HPDE6-E6E7 (cell line): ENCODE data around the gene BRPF3.
A peak's percentile ranks its signal among the peaks of the same experiment; 100 is the strongest.

Source experiments
- DNase-seq: peaks from one replicate; pipeline ENCODE4 v3.0.0; 2011; ENCODE audit warnings: missing footprints; ENCODE audit errors: extremely low spot score

Gene BRPF3

DNA sequence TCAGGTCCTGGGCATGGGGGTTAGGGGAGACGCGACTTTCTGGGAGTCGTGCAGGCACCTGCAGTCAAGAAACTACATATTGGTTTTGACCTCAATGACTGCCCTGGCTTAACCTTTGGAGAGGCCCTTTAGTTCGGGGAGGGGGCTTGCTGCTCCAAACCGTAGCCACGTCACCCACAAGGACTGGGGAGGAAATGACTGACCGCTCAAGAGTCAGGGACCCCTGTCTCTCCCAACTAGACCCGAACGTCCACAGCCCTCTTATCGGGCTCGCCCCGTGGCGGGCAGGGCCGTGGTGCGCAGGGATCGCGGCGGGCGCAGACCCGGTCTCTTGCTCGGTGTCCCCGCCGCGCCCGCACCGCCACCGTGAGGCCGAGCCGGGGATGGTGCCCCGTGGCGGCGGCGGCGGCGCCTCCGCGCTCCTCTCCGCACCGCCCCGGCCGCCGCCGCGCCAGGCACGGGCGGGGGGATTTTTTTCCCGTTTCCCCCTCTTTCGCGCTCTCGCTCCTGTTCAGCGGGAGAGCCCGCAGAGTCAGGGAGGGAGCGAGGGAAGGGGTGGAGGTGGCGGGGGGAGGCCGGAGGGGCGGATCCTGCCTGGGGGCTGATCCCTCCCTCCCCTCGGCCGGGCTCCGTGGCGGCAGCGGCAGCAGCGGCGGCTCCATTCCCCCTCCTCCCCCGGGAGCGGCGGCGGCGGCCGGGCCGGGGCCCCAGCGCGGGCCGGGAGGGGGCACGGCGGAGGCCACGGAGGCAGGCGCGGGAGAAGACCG, at the start of gene BRPF3:
BRPF3 (plus strand) TSS at position 632 of the 767 bp plus-strand sequence. CDS start 3,579 bp downstream, outside the sequence.
- DNase-seq, result peak; percentile 68

DNA sequence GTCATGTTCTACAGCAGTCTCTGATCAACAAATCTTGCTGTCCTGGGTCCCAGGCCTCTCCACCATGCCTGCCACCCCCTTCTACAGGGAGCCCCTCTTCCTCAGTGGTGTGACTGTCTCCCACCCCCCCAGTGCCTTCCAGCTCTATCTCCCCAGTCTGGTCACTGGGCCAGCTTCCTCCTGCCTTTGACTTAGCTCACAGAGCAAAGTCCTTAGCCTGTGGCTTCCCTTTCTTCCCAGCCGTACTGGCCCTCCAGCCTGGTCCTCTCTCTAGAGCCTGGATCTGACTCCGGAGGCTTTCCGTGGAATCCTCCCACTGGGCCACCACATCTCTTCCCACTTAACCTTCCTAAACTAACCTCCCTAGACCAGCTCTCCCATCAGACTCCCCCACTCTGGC, 49.2 kb upstream of the BRPF3 start:
- DNase-seq, result no peak

DNA sequence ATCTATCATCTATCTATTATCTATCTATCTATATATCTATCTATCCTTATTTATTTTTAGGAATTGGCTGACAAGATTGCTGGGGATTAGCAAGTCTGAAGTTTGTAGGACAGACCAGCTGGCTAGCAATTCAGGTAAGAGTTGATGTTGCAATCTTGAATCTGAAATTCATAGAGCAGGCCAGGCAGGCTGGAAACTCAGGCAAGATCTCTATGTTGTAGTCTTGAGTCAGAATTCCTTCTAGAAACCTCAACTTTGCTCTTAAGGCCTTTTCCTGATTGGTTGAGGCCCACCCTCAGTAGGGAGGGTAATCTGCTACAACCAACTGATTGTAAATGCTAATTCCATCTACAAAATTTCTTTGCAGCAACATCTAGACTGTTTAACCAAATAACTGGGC, 47.1 kb upstream of the BRPF3 start:
- no peak for DNase-seq

DNA sequence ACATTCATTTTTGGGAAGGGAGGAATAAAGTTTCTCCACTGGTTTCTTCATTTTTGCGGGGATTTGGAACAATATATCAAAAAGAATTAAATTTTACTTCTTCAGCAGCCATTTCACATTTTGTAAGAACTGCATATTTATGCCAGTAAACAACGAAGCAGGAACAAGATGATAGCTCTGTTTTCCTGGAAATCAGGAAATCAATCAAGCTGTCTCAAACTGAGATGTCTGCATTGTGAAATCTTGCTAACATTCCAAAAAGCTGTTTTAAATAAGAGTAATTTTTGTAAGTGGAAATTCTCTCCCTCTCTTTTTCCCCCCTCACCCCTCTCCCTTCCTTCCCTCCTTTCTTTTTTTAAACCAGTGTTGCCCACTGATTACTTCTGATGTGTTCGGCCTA, 46.3 kb upstream of the BRPF3 start:
- DNase-seq, result no peak

DNA sequence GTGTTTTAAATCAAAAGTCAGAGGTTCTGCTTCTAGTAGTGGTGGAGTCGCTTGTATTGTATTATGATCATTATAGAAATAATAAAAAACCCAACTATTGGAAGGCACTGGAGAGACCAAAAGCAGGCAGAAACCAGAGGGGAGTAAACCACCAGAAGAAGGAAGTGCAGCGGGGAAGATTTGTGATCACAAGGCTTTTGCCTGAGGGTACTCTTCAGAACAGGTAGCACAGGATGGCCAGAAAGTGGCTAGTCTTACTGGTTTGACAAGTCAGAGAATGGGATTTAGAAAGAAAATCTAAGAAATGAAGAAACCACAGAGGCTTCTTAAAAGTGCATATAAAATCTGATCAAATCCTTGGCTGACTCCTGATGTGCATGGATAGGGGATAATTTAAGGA, 42.3 kb upstream of the BRPF3 start:
- DNase-seq, result peak; percentile 46

DNA sequence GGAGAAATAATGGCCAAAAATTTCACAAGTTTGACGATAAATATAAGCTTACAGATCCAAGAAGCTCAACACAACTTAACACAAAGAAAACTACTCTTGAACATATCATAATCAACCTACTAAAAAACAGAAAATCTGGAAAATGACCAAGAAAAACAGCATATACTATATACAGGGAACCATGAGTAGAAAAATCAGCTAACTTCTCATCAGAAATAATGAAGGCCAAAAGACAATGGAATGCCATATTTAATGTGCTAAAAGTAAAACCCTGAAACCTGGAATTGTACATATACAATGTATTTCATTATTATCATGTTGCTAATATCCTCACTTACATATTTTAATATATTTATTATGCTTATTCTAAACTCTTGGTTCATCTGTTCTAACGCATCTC, 40.9 kb upstream of the BRPF3 start:
- no peak for DNase-seq

DNA sequence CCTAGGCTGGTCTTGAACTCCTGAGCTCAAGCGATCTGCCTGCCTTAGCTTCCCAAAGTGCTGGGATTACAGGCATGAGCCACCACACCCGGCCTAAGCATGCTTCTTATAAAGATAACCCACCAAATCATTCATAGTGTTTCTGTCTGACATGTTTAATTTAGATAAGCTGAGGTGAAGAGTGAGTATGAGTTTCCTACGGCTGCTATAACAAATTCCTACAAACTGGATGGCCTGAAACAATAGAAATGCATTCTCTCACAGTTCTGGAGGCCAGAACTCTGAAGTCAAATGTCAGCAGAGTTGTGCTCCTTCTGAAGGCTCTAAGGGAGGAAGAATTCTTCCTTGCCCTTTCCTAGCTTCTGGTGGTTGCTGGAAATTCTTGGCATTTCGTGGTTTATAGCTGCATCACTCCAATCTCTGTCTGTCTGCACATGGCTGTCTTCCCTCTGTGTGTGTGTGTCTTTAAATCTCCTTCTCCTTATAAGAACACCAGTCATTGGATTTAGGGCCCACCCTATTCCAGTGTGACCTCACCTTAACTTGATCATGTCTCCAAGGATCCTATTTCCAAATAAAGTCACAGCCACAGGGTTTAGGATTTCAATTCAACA, 36.3 kb upstream of the BRPF3 start:
- DNase-seq, result no peak

DNA sequence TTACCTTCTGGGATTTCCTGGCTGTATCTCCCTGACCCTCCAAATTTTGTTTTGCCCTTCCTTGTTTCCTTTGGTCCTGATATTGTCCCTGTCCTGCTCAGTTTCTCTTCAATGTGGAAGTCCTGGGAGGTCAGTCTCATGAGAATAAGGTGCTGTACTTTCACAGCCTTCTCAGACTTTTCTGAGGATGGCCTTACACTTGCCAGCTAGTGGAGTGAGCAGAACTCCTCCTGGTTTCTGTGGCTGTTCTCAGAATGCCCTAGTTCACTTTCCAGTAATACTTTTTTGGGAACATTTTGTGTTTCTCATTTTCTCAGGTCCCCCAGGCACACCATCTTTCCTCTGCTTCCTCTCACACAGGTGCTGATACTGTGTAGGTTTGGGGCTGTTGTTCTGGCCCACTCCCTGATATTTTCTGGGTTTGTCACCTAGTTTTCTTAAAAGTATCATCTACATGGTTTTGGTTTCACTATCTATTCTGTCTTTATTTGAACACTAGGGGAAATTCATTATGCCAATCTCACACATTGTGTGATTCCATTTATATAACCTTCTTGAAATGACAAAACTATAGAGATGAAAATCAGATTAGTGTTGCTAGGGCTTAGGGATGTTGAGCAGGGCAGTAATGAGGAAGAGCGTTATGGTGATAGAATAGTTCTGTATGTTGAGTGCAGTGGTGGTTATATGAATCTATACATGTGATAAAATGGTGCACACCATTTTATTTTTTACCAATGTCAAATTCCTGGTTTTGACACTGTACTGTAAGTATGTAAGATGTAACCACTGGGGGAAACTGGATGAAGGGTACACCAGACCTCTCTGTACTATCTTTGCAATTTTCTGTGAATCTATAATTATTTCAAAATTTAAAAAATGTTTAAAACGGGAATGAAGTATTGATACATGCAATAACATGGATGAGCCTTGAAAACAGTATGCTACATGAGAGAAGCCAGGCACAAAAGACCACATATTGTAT, 27.2 kb upstream of the BRPF3 start:
- DNase-seq, result no peak

DNA sequence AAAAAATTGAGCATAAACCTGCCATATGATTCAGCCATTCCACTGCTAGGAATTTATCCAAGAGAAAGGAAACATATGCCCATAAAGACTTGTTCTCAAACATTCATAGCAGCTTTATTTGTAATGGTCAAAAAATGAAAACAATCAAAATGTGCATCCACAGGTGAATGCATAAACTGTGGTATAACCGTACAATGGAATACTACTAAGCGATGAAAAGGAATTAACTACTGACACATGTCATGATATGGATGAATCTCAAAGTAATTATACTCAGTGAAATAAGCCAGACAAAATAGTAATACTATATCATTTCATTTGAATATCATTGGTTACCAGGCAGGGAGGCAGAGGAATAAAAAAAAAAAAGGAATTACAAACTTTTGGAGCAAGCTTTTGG, 25.8 kb upstream of the BRPF3 start:
- DNase-seq, result no peak

DNA sequence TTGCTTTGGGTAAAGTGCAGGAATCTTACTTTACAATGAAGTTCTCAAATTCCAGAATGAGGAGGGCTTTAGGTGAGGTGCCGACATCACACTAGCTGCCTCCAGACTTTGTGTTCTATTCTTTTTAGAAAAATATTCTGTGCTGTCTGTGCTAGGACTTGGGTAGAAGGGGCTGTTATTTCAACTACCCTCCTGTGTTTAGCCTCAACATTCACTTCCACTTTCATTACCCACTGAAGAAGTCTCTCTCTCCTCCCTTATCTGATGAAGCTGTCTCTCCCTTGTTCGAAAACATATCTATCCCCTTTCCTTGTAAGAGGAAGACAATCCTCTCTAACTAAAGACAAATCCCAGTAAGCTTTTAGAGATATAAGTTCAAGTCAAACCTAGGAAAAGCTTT, 25.0 kb upstream of the BRPF3 start:
- DNase-seq, result no peak

DNA sequence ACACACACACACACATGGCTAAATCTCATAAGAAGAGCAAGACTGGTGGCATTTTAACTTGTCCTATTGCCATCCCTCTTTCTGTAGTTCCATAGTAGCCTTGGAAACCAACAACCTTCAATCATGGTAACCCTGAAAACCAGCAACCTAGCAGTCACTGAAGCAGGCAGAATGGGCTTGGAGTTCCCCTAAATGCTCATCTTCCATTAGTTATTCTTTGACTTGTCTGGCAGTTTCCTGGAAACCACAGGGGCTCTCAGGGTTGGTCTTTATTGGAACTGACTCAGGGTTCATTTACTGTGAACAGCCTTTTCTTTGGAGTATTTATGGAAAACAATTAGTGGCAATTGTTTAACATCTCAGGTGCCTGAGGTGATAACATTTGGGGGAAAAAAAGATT, 19.4 kb upstream of the BRPF3 start:
- no peak for DNase-seq

DNA sequence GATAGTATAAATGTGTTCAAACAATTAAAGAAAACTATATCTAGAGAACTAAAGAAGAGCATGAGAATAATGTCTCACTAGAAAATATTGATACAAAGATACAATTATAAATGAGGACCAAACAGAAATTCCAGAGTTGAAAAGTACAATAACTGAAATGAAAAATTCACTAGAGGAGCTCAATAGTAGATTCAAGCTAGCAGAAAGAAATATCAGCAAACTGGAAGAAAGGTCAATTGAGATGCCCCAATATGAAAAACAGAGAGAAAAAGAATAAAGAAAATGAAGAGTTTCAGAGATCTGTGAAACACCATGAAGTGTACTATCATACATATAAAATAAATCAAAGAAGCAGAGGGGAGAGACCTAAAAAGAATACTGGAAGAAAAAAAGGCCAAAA, 18.0 kb upstream of the BRPF3 start:
- no peak for DNase-seq

DNA sequence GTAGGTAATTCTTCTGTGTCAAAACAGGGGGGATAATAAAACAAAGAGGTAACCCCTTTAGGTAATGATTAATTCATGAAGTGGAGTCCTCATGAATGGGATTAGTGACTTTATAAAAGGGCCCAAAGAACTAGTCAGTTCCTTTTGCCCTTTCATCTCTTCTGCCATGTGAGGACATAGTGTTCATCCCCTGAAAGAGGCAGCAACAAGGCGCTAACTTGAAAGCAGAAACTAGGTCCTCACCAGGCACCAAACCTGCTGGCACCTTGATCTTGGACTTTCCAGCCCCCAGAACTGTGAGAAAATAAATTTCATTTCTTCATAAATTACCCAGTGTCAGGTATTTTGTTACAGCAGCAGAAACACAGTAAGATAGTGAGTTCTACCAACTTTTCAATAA, 16.4 kb upstream of the BRPF3 start:
- DNase-seq, result no peak

DNA sequence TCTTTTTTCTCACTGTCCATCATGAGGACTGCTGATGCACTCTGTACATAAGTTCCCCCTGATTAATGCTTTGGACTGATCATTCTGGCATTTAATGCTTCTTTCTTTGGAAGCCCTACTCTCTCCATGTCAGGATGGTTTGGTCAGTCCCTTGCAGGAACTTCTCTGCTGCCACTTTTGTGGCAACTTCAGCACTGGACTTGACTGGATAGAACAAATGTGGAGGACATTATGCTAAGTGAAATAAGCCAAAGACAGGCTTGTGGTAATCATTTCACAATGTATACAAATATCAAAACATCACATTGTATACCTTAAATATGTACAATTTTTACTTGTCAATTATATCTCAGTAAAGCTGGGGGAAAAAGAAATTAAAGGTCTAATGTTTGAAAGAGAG, 12.2 kb upstream of the BRPF3 start:
- no peak for DNase-seq

DNA sequence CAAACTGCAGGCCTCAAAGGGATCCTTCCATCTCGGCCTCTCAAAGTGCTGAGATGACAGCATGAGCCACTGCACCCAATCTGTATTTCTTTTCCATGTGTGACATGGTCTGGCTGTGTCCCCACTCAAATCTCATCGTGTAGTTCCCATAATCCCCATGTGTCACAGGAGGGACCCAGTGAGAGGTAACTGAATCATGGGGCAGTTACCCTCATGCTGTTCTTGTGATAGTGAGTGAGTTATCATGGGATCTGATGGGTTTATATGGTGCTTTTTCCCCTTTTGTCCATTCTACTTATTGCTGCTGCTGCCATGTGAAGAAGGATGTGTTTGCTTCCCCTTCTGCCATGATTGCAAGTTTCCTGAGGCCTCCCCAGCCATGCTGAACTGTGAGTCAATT, 10.3 kb upstream of the BRPF3 start:
- no peak for DNase-seq

DNA sequence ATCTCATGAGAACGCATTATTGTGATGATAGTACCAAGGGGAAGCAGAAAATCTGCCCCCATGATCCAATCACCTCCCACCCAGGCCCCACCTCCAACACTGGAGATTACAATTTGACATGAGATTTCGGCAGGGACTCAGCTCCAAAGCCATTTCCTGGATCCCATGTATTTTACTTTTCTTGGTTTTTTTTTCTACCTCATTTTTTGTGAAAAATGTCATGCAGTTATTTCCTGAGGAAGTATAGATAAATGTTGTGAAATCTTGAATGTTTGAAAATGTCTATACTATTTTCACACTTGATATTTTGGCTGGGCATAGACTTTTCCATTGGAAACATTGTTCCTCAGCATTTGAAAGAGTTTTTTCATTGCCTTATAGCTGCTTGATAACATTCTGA, 9.1 kb upstream of the BRPF3 start:
- no peak for DNase-seq

DNA sequence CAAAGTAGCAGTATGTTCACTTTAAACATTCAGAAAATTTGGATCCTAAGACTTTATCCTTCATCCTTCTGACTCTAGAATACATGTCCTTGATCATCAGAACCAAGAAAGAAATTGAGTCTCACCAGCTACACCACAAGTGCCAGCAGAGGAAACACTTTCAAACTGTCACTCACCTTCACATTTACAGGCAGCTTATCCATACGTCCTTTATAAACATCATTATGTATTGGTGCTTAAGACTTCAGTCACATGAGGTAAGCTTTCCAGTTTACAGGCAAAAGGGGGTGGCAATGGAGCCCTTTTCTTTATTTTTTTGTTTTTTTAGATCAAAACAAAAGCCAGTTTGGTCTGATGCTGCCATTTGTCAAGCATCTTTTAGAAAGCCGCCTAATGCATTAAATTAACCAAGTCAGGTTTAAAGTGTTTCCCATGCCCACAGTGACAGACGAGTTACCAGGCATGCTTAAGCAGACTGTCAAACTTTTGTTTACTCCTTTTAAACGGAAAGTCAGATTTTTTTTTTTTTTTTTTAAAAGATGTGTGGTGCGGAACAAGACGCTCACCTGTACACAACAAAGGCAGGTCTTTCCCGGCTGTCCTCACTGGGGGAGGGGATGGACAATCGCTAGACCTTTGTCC, 952 bp upstream of the BRPF3 start:
- DNase-seq, result no peak

DNA sequence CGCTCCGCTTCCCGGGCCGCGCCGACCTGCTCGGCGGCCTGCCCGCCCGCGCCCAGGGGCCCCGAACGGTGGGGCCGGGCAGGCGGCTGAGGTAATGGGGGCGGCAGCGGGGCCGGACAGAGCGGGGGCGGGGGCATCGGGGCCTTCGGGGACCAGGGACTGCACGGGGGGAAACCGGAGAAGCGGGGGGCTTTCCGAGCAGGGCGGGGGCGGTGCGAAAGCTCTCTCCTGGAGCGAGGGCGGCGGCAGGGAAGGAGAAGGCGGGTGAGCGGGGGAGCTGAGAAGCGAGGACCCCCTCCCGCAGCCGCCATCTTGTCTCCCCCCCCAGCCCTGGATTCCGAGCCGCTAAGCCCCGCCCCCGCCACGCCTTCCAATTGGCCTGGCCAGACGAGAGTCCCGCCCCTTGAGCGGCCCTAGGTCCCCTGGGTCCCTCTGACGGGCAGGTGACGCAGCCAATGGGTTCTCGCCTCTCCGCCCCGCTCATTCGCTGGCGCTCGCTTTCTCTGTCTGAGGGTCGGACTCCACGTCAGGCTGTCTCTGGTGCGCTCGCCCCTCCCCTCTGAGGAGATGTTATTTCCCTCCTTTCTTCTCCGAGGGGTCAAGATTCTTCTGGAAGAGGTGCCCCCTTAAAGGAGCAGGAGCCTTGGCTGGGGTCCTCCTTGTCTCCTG, 470 bp downstream of the BRPF3 start:
- DNase-seq, result peak; percentile 100

DNA sequence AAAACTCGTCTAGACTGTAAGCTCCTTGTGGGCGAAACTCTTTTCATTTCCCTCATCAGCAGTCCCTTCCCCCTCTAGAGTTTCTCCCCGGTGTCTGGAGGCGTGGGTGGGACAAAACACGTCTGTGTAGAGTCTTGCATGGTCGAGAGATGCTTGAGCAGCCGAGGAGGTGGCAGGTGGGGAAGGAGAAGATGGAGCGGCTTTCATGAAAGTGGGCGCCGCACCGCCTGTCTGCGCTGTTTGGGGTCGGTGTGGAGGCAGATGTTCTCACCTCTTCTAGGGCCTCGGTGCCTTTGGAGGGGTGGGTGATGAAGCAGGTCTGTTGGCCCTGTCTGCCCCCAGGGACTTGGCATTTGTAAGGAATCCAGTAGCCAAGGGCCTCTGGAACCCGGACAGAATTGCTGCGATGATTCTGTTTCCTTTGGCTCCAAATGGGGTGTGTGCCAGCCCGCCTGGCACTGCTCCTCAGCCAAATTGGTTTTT, 1.2 kb downstream of the BRPF3 start:
- no peak for DNase-seq

DNA sequence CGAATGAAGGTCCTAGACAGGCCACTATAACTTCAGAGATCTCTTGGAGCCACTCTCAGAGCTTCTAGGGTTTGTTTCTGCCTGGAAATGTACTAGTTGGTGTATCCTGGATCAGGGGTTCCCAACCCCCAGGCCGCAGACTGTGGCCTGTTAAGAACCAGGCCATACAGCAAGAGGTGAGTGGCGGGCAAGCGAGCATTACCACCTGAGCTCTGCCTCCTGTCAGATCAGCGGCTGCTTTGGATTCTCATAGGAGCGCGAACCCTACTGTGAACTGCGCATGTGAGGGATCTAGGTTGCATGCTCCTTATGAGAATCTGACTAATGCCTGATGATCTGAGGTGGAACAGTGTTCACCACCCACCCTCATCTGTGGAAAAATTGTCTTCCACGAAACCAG, 2.4 kb downstream of the BRPF3 start:
- DNase-seq, result no peak

DNA sequence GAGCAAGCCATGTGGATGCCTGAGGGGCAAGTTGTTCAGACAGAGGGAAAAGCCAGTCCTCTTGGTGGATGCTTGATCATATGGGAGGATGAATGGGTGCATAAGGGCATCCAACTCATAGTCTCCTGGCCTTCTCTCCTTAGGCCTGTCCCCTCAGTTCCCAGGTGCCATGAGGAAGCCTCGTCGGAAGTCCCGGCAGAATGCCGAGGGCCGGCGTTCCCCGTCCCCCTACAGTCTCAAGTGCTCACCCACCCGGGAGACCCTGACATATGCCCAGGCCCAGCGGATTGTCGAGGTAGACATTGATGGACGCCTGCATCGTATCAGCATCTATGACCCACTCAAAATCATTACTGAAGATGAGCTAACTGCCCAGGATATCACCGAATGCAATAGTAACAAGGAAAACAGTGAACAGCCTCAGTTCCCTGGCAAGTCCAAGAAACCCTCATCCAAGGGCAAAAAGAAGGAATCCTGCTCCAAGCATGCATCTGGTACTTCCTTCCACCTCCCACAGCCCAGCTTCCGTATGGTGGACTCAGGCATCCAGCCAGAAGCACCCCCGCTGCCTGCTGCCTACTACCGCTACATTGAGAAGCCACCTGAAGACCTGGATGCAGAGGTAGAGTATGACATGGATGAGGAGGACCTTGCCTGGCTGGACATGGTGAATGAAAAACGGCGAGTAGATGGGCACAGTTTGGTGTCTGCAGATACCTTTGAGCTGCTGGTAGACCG, 3.8 kb downstream of the BRPF3 start:
- DNase-seq, result no peak
